ENCODE measurements around the gene POLR3G. TPM values are rescaled to one million over a fixed set of nuclear protein-coding genes. Genes with fewer than 3 reads are reported as not detected.

The POLR3G gene
- total and polyA plus RNA-seq, 2 of the 13 experiments (the other 11 are each of a cell fraction or from before 2014, with no cell fraction given): 1.2 to 7.3 TPM

DNA sequence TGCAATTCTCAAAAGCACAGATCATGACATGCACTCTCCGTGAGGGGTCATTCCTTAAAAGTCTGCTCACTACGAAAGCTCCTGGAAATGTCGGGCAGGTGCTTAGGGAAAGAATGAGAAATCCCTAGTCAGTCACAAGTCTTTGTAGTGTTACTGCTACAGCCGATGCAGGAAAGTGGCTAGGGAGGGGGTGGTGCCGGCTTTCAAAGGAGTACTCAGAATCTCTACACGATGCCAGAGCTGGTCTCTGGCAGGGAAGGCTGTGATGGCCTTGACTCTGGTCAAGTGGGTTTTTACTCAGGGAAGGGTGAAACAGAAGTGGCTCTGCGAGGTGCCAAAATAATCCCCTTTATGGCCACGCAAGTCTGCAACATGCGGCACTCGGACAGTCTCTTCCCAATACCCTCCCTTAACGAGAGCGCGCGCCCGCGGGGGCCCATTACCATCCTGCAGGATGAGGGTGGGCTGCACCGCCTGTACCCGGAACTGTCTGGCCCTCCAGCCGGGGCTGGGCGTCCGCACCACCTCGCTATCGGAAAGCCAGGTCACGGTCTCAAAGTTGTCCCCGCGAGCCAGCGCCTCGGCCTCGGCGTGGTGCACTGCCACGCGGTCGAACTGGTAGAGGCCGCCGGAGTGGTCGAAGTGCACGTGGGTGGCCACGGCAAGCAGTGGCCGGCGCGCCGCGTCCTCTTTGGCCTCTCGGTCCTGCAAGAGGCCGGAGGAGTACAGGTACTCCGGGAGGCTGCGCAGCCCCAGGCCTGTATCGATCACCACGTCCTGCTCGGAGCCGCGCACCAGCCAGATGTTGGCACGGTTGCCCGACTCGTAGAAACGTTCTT lies 1.0 kb upstream of the POLR3G start (continued):
- TF ChIP-seq ZNF451 (CRISPR knock-in tag; IDR thresholded peaks at IDR 0.05) (peak; percentile 60; the same call in 1 of the 2 replicates), ZNF879 (CRISPR knock-in tag; IDR thresholded peaks at IDR 0.05) (peak; percentile 28; the same call in 1 of the 2 replicates), ZNF83 (CRISPR knock-in tag; IDR thresholded peaks at IDR 0.05; ENCODE audit: borderline replicate concordance) (no peak), ZFY (CRISPR knock-in tag; IDR thresholded peaks at IDR 0.05) (peak; percentile 70), U2AF1 (optimal IDR thresholded peaks at IDR 0.05; ENCODE audit: low read depth, low read length) (peak; percentile 15), LCORL (IDR thresholded peaks at IDR 0.05) (no peak), LCORL (CRISPR knock-in tag; IDR thresholded peaks at IDR 0.05) (peak; percentile 4; the same call in 1 of the 2 replicates), KLF13 (CRISPR knock-in tag; IDR thresholded peaks at IDR 0.05) (peak; percentile 41; the same call in 1 of the 2 replicates), REL (CRISPR knock-in tag; conservative IDR thresholded peaks at IDR 0.05) (peak; percentile 13; the same call in 1 of the 2 replicates), SIN3A (IDR thresholded peaks at IDR 0.05; ENCODE audit: borderline replicate concordance, low read depth, low read length) (0 out of 2 replicates have a peak, but pooled peaks have one; percentile 13), NFE2L1 (CRISPR knock-in tag; IDR thresholded peaks at IDR 0.05; ENCODE audit: borderline replicate concordance) (peak; percentile 87; the same call in 1 of the 2 replicates), IRX3 (CRISPR knock-in tag; IDR thresholded peaks at IDR 0.05; ENCODE audit: borderline replicate concordance, low read depth) (peak; percentile 45; the same call in 1 of the 2 replicates), MXD4 (CRISPR knock-in tag; IDR thresholded peaks at IDR 0.05) (0 out of 2 replicates have a peak, but pooled peaks have one; percentile 10), FOXO1 (CRISPR knock-in tag; IDR thresholded peaks at IDR 0.05) (0 out of 2 replicates have a peak, but pooled peaks have one; percentile 5), NFATC3 (CRISPR knock-in tag; IDR thresholded peaks at IDR 0.05) (0 out of 2 replicates have a peak, but pooled peaks have one; percentile 82), ZFP41 (CRISPR knock-in tag; IDR thresholded peaks at IDR 0.05; ENCODE audit: borderline replicate concordance) (no peak), ZNF790 (CRISPR knock-in tag; IDR thresholded peaks at IDR 0.05; ENCODE audit: borderline replicate concordance) (peak; percentile 69; the same call in 1 of the 2 replicates), ZNF792 (CRISPR knock-in tag; IDR thresholded peaks at IDR 0.05) (no peak; the same call in 1 of the 2 replicates), ZSCAN29 (CRISPR knock-in tag; conservative IDR thresholded peaks at IDR 0.05) (0 out of 2 replicates have a peak, but pooled peaks have one; percentile 14), SALL2 (CRISPR knock-in tag; IDR thresholded peaks at IDR 0.05) (0 out of 2 replicates have a peak, but pooled peaks have one; percentile 20), ELF3 (CRISPR knock-in tag; IDR thresholded peaks at IDR 0.05) (0 out of 2 replicates have a peak, but pooled peaks have one; percentile 12), ZNF749 (CRISPR knock-in tag; IDR thresholded peaks at IDR 0.05; ENCODE audit: borderline replicate concordance) (peak; percentile 71; the same call in 1 of the 2 replicates), ZNF773 (CRISPR knock-in tag; IDR thresholded peaks at IDR 0.05; ENCODE audit: borderline replicate concordance) (peak; percentile 74; the same call in 1 of the 2 replicates), CHD4 (IDR thresholded peaks at IDR 0.05; ENCODE audit: borderline replicate concordance, low read length) (no peak), KAT2B (IDR thresholded peaks at IDR 0.05; ENCODE audit: borderline replicate concordance, low read depth, low read length) (no peak)
- TF ChIP-seq, protein P1, sequence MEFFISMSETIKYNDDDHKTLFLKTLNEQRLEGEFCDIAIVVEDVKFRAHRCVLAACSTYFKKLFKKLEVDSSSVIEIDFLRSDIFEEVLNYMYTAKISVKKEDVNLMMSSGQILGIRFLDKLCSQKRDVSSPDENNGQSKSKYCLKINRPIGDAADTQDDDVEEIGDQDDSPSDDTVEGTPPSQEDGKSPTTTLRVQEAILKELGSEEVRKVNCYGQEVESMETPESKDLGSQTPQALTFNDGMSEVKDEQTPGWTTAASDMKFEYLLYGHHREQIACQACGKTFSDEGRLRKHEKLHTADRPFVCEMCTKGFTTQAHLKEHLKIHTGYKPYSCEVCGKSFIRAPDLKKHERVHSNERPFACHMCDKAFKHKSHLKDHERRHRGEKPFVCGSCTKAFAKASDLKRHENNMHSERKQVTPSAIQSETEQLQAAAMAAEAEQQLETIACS (CRISPR knock-in tag; IDR thresholded peaks at IDR 0.05): peak; percentile 79
- TF ChIP-seq, protein P2, sequence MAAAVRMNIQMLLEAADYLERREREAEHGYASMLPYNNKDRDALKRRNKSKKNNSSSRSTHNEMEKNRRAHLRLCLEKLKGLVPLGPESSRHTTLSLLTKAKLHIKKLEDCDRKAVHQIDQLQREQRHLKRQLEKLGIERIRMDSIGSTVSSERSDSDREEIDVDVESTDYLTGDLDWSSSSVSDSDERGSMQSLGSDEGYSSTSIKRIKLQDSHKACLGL (CRISPR knock-in tag; IDR thresholded peaks at IDR 0.05): peak; percentile 94
- TF ChIP-seq, protein P3, sequence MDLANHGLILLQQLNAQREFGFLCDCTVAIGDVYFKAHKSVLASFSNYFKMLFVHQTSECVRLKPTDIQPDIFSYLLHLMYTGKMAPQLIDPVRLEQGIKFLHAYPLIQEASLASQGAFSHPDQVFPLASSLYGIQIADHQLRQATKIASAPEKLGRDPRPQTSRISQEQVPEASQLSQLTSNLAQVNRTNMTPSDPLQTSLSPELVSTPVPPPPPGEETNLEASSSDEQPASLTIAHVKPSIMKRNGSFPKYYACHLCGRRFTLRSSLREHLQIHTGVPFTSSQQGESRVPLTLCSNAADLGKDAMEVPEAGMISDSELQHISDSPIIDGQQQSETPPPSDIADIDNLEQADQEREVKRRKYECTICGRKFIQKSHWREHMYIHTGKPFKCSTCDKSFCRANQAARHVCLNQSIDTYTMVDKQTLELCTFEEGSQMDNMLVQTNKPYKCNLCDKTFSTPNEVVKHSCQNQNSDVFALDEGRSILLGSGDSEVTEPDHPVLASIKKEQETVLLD (CRISPR knock-in tag; IDR thresholded peaks at IDR 0.05; ENCODE audit: low read depth): peak; percentile 46; the same call in 1 of the 2 replicates

Measured in HepG2 (cell line).